H9 (cell line): Measurements from ENCODE around the gene ENGASE. TPM values are rescaled to one million over a fixed set of nuclear protein-coding genes. Genes with fewer than 3 reads are reported as not detected.
A peak's percentile ranks its signal among the peaks of the same experiment; 100 is the strongest.

ENCODE experiments used
- DNase-seq: peaks from one replicate; pipeline ENCODE4 v3.0.0-alpha.2; 2017
- H2AFZ ChIP-seq: one replicate; pipeline ENCODE4 v1.6.1; 2013; ENCODE audit warnings: mild to moderate bottlenecking, low read length, control low read depth, moderate library complexity
- H2AK5ac ChIP-seq: 2 replicates; pipeline ENCODE4 v1.6.1; 2013; ENCODE audit warnings: low read length, control low read depth, mixed read lengths; ENCODE audit not compliant: insufficient read length
- H2BK120ac ChIP-seq: one replicate; pipeline ENCODE4 v1.6.1; 2013; ENCODE audit warnings: low read depth, mild to moderate bottlenecking, low read length, control low read depth, inconsistent platforms; ENCODE audit not compliant: poor library complexity, severe bottlenecking
- H2BK12ac ChIP-seq: 2 replicates; pipeline ENCODE4 v1.6.1; 2013; ENCODE audit warnings: low read length, control low read depth, mixed read lengths, low read depth; ENCODE audit not compliant: insufficient read length
- H2BK15ac ChIP-seq: 2 replicates; pipeline ENCODE4 v1.6.1; 2013; ENCODE audit warnings: low read depth, low read length, control low read depth
- H2BK20ac ChIP-seq: one replicate; pipeline ENCODE4 v1.6.1; 2013; ENCODE audit warnings: low read depth, mild to moderate bottlenecking, low read length, control low read depth, inconsistent platforms; ENCODE audit not compliant: poor library complexity, severe bottlenecking
- H2BK5ac ChIP-seq: 2 replicates; pipeline ENCODE4 v1.6.1; 2013; ENCODE audit warnings: low read length, control low read depth, mixed read lengths; ENCODE audit not compliant: insufficient read length
- H3K14ac ChIP-seq: 2 replicates; pipeline ENCODE4 v1.6.1; 2013; ENCODE audit warnings: low read length, control low read depth; ENCODE audit not compliant: insufficient read depth
- H3K18ac ChIP-seq: 2 replicates; pipeline ENCODE4 v1.6.1; 2013; ENCODE audit warnings: low read depth, mild to moderate bottlenecking, mixed read lengths, low read length, control low read depth; ENCODE audit not compliant: insufficient read length
- H3K23ac ChIP-seq: 2 replicates; pipeline ENCODE4 v1.6.1; 2013; ENCODE audit warnings: low read length, control low read depth, mixed read lengths, low read depth; ENCODE audit not compliant: insufficient read length
- H3K23me2 ChIP-seq: 2 replicates; pipeline ENCODE4 v1.6.1; 2013; ENCODE audit warnings: low read depth, mild to moderate bottlenecking, mixed read lengths, low read length, control low read depth; ENCODE audit not compliant: insufficient read length, poor library complexity, severe bottlenecking
- H3K27ac ChIP-seq: 2 replicates; pipeline ENCODE4 v1.5.1; 2013; ENCODE audit warnings: low read length, control low read depth, mixed read lengths, low read depth; ENCODE audit not compliant: insufficient read length
- H3K27me3 ChIP-seq: 2 replicates; pipeline ENCODE4 v1.6.1; 2013; ENCODE audit warnings: low read length, control low read depth, inconsistent platforms; ENCODE audit not compliant: insufficient read depth
- H3K4ac ChIP-seq: 2 replicates; pipeline ENCODE4 v1.6.1; 2013; ENCODE audit warnings: low read depth, mild to moderate bottlenecking, control low read depth, inconsistent platforms, low read length, moderate library complexity
- H3K4me1 ChIP-seq: 2 replicates; pipeline ENCODE4 v1.6.1; 2013; ENCODE audit warnings: low read length, control low read depth, inconsistent platforms; ENCODE audit not compliant: insufficient read depth
- H3K4me2 ChIP-seq: 2 replicates; pipeline ENCODE4 v1.6.1; 2013; ENCODE audit warnings: low read length, control low read depth, mixed read lengths; ENCODE audit not compliant: insufficient read length, insufficient read depth
- H3K56ac ChIP-seq: 2 replicates; pipeline ENCODE4 v1.6.1; 2013; ENCODE audit warnings: low read depth, mild to moderate bottlenecking, mixed read lengths, low read length, control low read depth; ENCODE audit not compliant: insufficient read length
- H3K79me1 ChIP-seq: 2 replicates; pipeline ENCODE4 v1.6.1; 2013; ENCODE audit warnings: low read depth, mild to moderate bottlenecking, moderate library complexity, low read length, control low read depth, inconsistent platforms; ENCODE audit not compliant: insufficient read depth, poor library complexity, severe bottlenecking
- H3K79me2 ChIP-seq: 2 replicates; pipeline ENCODE4 v1.6.1; 2013; ENCODE audit warnings: low read length, control low read depth, inconsistent platforms; ENCODE audit not compliant: insufficient read depth
- H3K9ac ChIP-seq: 2 replicates; pipeline ENCODE4 v1.6.1; 2013; ENCODE audit warnings: low read length, control low read depth, mixed read lengths; ENCODE audit not compliant: insufficient read length; ENCODE audit errors: extremely low read depth
- H3K9me3 ChIP-seq: one replicate; pipeline ENCODE4 v1.6.1; 2013; ENCODE audit warnings: low read depth, low read length, inconsistent platforms; ENCODE audit not compliant: control insufficient read depth
- H3T11ph ChIP-seq: one replicate; pipeline ENCODE4 v1.6.1; 2013; ENCODE audit warnings: mild to moderate bottlenecking, low read length, control low read depth, inconsistent platforms
- H4K20me1 ChIP-seq: one replicate; pipeline ENCODE4 v1.6.1; 2013; ENCODE audit not compliant: control insufficient read depth, insufficient read length, insufficient read depth
- H4K5ac ChIP-seq: 2 replicates; pipeline ENCODE4 v1.6.1; 2013; ENCODE audit warnings: low read depth, mild to moderate bottlenecking, mixed read lengths, low read length, control low read depth; ENCODE audit not compliant: insufficient read length
- H4K8ac ChIP-seq: replicated peaks from 2 replicates; pipeline ENCODE4 v1.6.1; 2013; ENCODE audit warnings: low read length, control low read depth, mixed read lengths, low read depth; ENCODE audit not compliant: insufficient read length
- H4K91ac ChIP-seq: 2 replicates; pipeline ENCODE4 v1.6.1; 2013; ENCODE audit warnings: low read depth, mild to moderate bottlenecking, moderate library complexity, mixed read lengths, low read length, control low read depth; ENCODE audit not compliant: insufficient read length
- H3K27ac Mint-ChIP-seq, 3 experiments: 2 replicates in 2 of 3; 3 replicates in 1 of 3; pipeline ENCODE4 v1.8.0; 2020 to 2021; ENCODE audit warnings: mixed read lengths in 3 of 3, mild to moderate bottlenecking in 1 of 3, moderate library complexity in 1 of 3
- H3K27me3 Mint-ChIP-seq: 2 replicates; pipeline ENCODE4 v1.8.0; 2021; ENCODE audit warnings: low read depth, mild to moderate bottlenecking, moderate library complexity, mixed read lengths
- H3K36me3 Mint-ChIP-seq, 3 experiments: 2 replicates in 2 of 3; 3 replicates in 1 of 3; pipeline ENCODE4 v1.8.0; 2020 to 2021; ENCODE audit warnings: low read depth in 3 of 3, mixed read lengths in 3 of 3; ENCODE audit not compliant: insufficient read depth in 1 of 3
- H3K4me1 Mint-ChIP-seq, 2 experiments: 2 replicates each; pipeline ENCODE4 v1.8.0; 2020; ENCODE audit warnings: mixed read lengths in 2 of 2
- H3K4me3 Mint-ChIP-seq, 2 experiments: 2 replicates in 1 of 2; 3 replicates in 1 of 2; pipeline ENCODE4 v1.8.0; 2020 to 2021; ENCODE audit warnings: mild to moderate bottlenecking in 2 of 2, mixed read lengths in 2 of 2, moderate library complexity in 1 of 2
- H3K9me3 Mint-ChIP-seq, 2 experiments: 2 replicates in 1 of 2; 3 replicates in 1 of 2; pipeline ENCODE4 v1.8.0; 2020; ENCODE audit warnings: mild to moderate bottlenecking in 2 of 2, mixed read lengths in 2 of 2, moderate library complexity in 1 of 2
- CTCF ChIP-seq: fragments of 200-600 bp; sonication (generic); conservative IDR thresholded peaks from 3 replicates; pipeline ENCODE4 v1.8.0; 2021; ENCODE audit warnings: antibody characterized with exemption, mild to moderate bottlenecking
- WGBS: extraction: QIAGEN DNeasy Blood & Tissue Kit; methylation state at CpG from one replicate; pipeline ENCODE4 v1.1.7; 2013; ENCODE audit warnings: missing lambda C conversion rate, low lambda C conversion rate, mixed read lengths; ENCODE audit not compliant: insufficient read length; ENCODE audit errors: extremely low coverage; 5-methylcytosine and 5-hydroxymethylcytosine counted together
- total RNA-seq: library from RNA; stranded (reverse); gene quantifications from 2 replicates; pipeline ENCODE4 v1.2.1, GENCODE V29; 2021

Gene ENGASE
- total RNA-seq, 1 experiment from 2014 or later, result 20.6 TPM

DNA sequence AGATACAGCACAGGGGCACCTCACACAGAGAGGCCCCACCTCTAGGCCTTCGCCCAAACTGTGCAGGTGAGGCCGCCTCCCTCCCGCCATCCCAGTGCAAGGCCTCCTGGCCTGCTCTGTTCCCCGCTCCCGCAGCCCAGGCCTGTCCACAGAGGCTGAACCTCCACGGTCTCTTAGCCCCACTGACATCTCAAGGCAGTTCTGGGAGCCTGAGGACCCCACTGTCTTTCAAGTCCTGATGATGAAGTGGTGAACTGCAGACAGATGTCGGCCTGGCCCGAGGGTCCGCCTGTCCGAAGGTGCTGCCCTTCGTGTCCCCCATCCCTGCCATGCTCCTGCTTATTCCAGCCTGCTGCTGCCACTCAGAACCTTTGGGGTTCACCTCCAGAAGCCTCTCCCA is 32.3 kb downstream of the ENGASE start:
- H4K91ac ChIP-seq, result no peak overlapping the region
- H3K4me1 Mint-ChIP-seq, result peaks cover 0 to 7% of the 10 kb centered on the region in 2 experiments; a peak in 1 of 4 replicates
- H3K27me3 Mint-ChIP-seq, result no peaks in the 10 kb centered on the region; the same call in 1 of the 2 replicates

More for the DNA sequence above, 32.3 kb downstream of the ENGASE start:
- Histone ChIP-seq H3K79me2 (no peaks in the 10 kb centered on the region), H2AFZ (no peak overlapping the region), H3K23me2 (no peaks in the 10 kb centered on the region), H2BK5ac (no peak overlapping the region), H3K4ac (no peak overlapping the region), H3K18ac (no peak overlapping the region), H2AK5ac (no peak overlapping the region), H4K8ac (no peak overlapping the region), H3K4me1 (no peaks in the 10 kb centered on the region), H3K9ac (no peak overlapping the region), H3K27me3 (no peaks in the 10 kb centered on the region), H4K5ac (no peak overlapping the region), H2BK120ac (no peak overlapping the region), H2BK20ac (no peak overlapping the region), H3T11ph (no peak overlapping the region), H2BK15ac (no peak overlapping the region), H3K56ac (no peak overlapping the region), H3K23ac (no peak overlapping the region), H2BK12ac (no peak overlapping the region), H3K4me2 (no peak overlapping the region), H3K79me1 (no peaks in the 10 kb centered on the region), H4K20me1 (no peaks in the 10 kb centered on the region), H3K27ac (no peak overlapping the region), H3K14ac (no peak overlapping the region), H3K9me3 (no peaks in the 10 kb centered on the region)
- no CpG with 5 or more reads among the region's 11 CpGs for WGBS
- no peak for DNase-seq
- Mint-ChIP-seq H3K4me3 (no peak overlapping the region), H3K27ac (peak overlapping the region in 1 of 3 experiments; percentile 72; a peak in 1 of 7 replicates), H3K36me3 (no peaks in the 10 kb centered on the region), H3K9me3 (no peaks in the 10 kb centered on the region)
- no peak for TF ChIP-seq CTCF
